ENCODE results near the gene TACR1.
"Not testable (repeated sequence)": the region's sequence is repeated elsewhere in the genome, so short reads cannot be mapped to it uniquely, and the experiment has no call there.

Gene TACR1

DNA sequence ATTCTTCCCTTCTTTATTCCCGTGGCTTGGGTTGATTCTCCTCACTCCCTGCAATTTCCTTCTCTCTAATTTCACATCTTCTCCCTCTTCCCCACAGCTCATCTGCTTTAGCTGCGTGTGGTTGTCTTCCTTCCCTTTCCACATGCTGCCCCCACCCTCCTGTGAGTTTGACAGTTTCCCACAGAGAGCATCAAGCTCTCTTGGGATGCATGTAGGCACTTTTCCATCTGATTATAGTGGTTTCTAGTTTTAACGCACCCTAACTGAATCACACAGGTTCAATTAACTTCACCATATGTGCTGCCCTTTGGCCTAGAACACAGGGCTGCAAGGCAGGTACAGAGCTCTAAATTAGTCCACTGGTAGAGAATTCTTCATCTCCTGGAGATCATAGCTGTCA, 110.5 kb downstream of the TACR1 start:
- no peak for DNase-seq (ENCODE audit: low read depth)

DNA sequence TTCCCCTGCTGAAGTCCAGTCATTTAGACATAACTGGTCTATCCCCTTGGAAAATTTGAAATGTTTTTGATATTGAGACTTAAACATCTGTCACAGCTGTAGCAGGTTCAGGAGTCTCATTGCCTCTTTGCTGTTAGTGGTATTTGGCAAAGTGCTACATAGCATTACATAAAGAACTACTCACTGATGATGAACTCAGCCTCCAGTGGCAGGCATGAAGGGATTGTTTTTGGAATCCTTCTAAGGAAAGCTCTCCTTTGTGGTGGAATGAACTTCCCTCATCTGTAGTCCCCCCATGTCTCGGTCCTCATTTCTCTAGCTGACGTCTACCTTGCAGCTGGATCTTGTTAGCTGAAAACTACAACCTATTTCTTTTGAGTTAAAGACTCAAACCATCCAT, 111.6 kb downstream of the TACR1 start:
- DNase-seq (ENCODE audit: low read depth), result no peak

DNA sequence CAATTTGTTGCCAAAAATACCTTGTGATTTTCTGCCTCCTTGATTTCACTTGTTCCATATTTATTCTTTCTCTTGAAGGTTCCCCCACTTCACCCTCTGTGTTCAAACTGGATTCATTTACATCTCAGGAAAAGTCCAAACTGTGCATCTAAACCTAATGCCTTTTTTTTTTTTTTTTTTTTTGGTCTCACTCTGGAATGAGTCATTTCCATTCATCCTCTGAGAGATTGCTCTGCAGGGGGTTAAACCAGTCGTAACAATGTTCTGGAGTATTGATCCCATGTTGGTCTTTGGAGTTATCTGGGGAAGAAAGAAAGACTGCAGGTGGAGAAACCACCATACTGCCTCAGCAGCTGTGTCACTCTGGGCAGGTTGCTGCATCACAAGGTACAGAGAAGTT, 119.7 kb downstream of the TACR1 start:
- no peak for DNase-seq (ENCODE audit: low read depth)

DNA sequence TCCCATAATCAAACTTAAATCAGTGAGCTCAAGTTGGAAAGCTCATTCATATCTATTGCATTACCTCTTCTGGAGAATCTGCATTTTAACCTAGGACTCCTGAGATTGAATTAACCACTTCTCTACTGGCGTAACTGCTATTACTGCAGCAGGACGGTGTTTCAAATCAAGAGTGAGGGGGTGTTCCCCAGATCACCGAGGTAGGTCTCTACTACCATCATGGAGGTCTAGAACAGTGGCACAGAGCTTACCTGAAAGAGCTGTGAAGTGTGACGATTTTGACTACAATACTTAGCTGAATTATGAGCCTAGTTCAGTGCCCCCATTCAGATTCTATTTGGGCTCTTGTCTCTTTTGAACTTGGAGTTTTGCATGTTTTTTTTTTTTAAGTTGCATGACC, 121.4 kb downstream of the TACR1 start:
- DNase-seq (ENCODE audit: low read depth), result no peak

DNA sequence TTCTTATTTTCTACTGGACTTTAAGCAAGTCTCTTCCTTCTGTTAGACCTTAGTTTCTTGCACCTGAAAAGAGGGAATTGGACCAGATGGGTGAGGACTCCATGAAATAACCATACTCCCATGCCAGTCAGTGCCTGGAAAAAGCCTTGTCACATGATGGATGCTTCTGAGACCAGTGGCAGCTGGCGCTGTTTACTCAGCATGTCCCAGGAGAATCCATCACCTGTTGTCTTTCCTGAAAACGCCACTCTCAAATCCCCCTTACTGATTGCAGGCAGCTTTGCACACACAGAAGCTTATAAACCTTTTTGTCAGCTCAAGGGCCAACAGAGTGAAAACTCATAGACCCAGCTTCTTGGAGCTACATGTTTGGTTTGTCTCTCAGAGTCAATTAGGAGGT, 123.2 kb downstream of the TACR1 start:
- no peak for DNase-seq (ENCODE audit: low read depth)

DNA sequence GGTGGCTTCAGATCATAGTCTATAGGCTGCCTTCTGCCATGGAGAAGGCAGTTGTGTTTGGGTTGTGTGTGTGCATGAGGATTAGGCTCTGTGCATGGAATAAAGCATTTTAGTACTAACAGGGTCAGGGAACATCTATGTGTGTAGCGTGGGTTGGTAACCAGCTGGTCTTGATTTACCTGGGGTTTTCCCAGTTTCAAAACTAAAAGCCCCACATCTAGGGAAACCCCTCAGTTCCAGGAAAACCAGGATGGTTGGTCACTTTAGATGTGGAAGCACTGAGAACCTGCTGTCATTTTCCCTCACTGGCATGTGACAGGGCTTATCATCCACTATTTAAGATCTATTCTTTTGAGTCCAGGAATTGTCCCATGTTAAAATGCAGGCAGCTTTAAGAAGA, 124.6 kb downstream of the TACR1 start:
- no peak for DNase-seq (ENCODE audit: low read depth)

DNA sequence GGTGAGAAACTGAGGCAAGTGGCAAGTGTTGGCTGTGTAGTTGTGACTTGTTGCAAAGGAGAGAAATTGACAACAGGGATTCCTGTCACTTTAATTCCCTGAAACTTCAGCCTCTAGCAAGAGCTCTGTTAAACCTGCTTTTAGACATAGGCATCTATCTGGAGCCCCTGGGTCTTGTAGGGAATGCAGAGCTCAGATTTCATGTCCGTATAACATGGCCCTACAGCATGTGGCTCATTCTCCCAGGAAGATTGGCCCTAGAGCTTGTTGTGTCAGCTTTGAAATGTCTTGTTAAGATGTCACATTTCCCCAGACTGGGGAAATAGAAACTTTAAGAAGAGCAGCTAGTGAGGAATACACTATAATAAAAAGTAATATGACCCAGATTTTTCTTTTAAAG, 125.1 kb downstream of the TACR1 start:
- DNase-seq (ENCODE audit: low read depth), result no peak

DNA sequence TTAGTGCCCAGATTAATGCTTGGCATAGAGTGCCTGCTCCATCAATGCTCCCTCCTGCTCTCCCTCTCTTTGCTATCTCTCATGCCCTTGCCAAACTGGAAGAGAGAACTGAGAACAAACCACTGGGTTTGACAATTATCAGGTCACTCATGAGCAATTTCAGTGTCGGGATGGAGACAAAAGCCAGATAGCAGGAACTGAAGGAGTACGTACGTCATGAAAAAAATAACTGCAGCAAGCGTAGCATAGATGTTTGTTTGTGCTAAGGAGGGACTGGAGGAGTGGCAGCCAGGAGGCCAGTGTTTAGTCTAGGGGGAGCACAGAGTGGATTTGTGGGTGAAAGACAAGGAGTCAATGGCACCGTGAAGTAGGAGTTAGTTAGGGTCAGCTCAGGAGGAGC, 127.6 kb downstream of the TACR1 start:
- DNase-seq (ENCODE audit: low read depth), result no peak

DNA sequence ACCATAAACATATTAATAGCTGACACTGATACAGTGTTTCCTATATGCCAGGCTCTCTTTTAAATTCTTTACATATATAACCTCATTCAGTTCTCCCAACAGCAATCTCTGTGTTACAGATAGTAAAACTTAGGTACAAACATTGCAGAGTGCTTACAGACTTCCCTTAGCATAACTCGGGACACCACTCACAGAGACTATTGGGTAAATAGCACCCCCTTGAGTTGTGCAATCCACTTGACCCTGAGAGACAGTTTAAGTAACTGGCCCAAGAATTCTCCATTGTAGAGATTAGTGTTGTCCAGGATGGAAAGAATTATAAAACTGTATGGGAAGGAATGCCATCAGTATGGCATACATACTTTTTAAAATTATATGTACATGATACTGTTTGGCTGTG, 130.8 kb downstream of the TACR1 start:
- no peak for DNase-seq (ENCODE audit: low read depth)

DNA sequence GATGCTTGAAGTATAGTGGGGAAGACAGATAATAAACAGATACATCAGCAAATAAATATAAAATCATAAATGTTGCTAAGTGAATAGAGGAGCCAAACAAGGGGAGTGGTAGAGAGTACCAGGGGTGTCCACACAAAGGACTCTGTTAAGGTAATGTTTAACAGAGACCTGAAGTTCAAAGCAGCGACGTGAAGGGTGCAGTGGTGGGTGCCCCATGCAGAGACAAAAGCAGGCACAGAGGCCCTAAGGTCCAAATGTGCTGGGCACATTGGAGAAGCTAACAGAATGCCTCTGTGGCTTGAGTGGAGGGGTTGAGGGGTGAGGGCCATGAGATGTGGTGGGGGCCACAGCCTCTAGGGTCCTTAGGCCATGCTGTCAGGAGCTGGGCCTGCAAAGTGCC, 131.8 kb downstream of the TACR1 start:
- DNase-seq (ENCODE audit: low read depth), result no peak

DNA sequence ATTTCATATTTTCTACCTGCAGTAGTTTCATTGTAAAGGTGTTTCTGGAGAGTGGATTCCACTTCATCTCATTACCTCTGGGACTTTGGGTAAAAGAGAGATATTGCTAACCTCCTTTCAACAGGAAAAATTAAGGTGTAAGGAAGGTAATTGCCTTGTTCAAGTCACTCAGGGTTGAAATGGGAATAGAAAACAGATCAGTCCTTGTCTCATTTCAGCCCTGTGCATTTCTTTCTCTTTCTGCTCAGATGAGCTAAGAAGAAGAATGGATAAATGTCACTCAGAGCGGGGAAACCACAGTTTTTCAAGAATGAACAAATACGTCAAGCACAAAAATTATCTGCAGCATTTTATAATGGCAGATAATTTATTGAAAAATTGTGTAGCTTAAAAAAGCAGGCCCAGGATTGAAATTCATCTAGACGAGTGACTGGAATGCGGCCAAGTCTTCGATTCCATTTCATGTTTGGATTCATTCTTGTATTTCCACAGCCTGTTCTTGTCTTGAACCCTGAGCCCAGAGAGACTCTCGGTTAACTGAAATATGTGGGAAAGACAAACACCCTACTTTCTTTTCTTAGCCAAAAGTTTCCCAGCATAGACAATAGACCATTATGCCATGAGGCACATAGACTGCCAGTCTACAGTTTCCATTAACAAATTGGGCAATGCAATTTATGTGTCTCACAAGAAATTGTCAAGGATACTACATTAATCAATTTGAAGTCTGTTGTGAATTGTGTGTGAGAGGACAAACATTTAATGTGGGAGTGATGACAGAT, 133.0 kb downstream of the TACR1 start:
- no peak for DNase-seq (ENCODE audit: low read depth)

DNA sequence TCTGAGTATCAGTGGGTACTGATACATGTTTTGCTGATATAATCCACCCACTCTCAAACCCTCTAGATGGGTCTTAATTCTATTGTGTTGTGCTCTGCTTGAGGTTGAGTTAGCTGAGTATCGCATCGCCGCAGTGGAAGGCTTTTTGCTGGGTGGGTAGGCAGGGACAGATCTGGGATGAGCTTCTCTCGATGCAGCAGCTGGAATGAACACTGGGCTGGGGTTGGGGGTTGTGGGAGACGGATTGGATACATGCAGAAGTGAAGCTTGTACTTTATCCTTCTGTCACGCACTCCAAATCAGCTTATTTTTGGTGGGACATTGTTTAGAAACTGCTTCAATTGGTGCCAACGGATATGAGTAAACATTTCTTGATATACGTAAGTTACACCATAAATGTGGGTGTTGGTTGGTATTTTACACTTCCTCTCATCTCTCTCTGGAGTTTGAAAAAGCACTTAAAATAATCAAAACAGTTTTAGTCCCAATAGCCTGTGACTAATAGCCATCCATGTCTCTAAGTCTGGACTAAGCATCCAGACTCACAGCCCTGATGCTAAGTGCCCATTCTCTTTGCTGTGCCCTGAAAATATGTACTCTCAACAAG, 133.8 kb downstream of the TACR1 start:
- DNase-seq (ENCODE audit: low read depth), result no peak

DNA sequence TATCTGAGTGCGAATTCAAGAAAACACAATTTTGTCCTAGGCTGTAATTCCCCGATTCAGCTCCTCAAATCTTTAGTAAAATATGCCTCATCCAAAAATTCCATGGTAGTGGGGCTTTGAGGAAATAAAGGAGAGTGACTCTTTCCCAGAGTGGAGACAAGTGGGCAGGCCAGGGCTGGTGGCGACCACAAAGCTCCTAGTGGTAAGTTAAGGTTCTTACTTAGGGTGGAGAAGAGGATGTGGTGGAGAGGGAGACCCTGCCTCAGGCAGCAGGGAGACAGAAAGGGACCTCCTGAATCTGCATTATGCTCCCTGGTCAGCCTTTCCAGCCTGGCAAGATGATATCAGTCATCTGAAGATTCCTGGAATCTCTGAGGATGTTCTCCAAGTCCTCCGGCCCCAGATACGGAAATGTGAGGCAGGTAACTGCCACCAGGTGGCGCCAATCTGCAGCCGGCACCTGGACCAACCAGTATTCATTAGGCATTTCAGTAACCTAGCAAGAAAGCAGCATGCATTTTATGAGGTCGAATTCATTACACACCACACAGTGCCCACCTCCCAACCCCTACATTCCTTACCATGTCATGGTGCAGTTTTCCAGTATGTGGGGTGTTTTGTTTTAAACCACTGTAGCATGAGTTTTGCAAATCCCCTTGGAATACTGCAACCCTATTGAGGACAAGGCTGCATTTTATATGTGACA, 134.5 kb downstream of the TACR1 start:
- peak; percentile 40 for DNase-seq (ENCODE audit: low read depth)

DNA sequence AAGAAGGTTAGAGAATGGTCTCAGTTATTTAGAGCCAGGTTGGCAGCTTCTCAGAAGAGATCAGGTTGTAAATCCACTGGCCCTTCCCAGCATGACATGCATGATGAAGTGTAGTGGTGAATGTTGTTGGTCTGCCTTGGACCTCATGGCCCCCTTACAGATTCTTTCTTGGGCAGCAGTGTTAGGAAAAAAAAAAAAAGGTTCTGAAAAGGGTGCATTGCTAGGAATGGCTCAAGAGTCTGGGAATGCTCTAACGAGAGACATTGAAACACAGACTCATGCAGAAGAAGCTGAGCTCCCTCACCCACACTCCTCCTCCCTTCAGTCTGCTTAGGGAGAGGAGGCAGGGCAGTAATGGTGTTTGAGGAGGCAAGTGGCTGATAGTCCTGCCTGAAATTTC, 135.4 kb downstream of the TACR1 start:
- no peak for DNase-seq (ENCODE audit: low read depth)

DNA sequence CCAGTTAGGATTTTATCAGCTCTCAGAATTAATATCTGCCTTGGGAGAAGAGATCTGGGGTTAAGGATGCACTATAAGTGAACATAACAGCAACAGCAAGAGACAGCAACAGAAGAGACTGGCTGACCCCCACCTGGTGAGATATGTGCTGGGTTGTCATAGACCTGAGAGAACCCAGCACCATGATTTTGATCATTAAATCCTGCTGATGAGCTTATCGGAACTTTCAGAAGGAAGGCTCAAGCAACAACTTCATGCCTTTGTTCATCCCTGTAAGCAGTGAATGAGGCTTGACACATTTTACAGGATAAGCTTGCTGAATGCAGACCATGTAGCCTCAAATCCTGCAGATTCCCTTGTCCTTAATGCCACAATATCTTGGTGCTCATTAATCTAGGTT, 140.9 kb downstream of the TACR1 start:
- DNase-seq (ENCODE audit: low read depth), result no peak

DNA sequence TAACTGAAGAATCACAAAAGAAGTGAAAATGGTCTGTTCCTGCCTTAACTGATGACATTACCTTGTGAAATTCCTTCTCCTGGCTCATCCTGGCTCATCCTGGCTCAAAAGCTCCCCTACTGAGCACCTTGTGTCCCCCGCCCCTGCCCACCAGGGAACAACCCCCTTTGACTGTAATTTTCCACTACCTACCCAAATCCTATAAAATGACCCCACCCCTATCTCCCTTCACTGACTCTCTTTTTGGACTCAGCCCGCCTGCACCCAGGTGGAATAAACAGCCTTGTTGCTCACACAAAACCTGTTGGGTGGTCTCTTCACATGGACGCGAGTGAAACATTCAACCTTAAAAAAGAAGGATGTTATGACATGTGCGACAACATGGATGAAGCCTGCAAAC, 142.2 kb downstream of the TACR1 start:
- DNase-seq (ENCODE audit: low read depth), result not testable (repeated sequence)

DNA sequence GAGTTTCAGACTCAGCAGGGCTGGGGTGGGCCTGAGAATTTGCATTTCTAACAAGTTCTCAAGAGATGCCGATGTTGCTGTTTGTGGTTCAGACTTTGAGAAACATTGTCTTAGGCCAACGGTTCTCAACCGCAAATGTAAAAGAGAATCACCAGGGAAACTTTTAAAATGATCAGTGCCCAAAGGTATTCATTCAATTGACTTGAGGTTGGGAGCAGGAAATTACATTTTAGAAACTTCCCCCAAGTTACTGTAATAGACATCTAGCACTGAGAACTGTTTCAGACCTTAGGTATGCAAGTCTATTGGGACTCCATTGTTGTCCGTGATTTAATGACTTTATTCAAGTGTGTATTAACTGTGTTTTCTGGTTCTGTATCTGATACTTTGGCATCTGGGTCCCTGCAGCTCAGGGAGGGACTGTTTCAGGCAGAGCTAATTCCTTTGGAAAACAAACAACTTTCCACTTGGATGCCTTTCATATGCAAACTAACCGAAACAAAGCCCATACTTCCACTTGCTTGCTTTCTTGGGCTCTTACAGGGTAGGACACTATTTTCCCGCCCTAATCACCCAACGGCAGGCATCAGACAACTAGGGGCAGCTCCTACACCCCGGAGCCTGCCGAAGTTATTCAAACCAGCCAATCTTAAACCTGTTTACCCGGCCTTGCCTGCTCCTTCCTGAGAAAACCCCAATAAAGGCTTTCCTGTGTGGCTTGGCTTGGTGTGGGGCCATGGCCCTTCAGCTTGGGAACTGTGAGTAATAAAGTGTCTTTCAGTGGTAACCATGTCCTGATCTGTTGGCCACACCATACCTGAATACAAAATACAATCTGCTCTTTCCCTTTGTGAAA, 143.3 kb downstream of the TACR1 start:
- DNase-seq (ENCODE audit: low read depth), result no peak

DNA sequence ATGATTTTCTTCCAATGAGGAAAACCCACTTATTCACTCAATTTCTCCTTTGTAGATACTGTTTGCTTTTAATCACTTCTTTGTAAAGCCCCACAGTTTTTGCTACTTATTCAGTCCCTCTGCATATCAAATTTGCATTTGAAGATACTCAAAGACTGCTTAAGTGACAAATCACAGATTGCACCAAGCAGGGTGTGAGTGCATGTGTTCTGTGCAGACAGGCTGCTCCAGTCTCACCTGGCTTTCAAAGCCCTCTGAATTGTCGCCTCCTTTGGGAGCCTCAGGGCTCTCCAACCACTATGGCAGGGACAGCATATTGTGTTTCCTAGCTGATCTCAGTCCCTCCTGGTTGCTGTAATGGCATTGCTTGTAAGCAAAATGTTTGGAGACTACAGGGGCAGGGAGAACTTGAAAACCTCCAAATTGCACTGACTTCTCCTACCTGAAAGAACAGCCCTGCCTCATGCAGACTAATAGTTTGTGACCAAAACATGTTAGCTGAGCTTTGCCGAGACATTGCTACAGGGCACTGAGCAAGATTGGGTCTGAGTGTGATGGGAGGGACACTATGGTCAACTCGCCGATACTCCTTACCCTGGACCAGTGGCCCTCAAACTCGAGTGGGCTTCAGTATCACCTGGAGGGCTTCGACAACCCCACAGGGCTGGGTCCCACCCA, 144.0 kb downstream of the TACR1 start:
- no peak for DNase-seq (ENCODE audit: low read depth)

DNA sequence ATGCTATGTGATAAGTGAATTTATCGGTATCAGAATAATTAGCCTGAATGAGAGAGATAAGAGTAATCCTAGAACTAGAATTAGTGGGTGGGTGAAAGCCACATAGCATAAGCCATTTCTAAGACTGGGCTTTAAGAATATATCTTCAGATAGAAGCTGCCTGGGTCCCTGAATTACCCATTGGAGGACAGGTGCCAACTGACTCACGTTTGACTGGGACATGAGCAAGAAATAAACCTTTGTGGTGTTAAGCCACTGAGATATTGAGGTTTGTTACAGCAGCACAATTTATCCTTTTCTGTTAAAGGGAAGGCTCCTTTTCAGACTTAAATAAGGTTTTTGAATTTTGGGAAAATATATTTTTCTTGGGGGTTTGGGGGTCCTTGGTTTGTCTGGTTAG, 145.0 kb downstream of the TACR1 start:
- DNase-seq (ENCODE audit: low read depth), result no peak

DNA sequence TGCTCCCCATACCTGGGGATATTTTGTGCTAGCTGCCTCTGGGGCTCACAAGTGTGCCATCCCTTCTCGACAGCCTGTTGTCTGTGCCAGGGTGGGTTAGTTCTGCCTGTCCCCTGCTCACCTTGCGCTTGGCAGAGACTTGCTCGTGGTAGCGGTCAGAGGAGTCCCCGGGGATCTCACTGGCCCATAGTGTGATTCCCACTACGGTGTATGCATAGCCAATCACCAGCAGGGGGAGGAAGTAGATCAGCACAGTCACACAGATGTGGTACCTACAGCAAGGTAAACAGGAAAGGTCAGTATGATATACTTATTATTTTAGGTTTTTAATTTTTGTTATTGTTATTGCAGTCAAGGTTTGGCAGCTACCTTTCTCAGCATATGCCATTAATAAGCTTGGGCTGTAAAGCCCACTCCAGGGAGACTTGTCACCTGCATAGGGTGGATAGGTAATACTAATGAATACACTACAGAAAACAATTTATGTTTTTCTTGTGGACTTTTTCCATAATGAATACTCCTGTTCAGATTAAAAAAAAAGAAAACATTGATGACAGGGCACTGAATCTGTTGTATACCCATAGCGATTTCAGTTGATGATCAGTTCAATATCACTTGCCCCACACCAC, 145.7 kb downstream of the TACR1 start:
- no peak for DNase-seq (ENCODE audit: low read depth)

DNA sequence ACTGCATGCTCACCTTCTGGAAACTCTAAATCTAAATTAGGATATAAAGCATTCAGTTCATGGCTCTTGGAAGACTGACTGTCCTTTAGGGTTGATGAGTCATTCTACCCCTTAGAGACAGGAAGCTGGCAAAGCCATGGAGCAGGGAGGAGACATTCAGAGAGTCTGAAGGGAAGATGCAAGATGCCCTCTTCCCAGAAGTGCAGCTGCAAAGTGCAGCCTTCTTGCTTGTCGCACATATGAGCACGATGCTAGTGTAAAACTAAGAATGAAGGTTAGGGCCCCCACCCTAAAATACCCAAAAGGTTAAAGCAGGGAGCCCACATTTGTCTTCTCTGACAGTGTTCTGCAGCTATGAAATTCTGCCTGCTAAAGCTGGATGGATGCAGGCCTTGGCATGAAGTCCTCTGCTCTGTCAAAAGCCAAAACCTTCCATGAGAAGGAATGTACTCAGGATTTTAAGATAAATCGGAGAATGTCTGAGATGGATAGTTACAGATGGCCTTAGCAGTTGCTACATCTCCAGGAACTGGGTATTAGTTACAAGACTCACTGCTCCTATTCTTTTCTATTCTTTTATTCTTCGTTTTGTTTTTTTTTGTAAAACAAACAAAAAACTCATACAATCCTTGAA, 151.2 kb downstream of the TACR1 start:
- no peak for DNase-seq (ENCODE audit: low read depth)
